GM06990 (cell line): ENCODE results near the gene MTMR2.

Experiments
- DNase-seq: peaks from one replicate; pipeline ENCODE4 v3.0.0-alpha.2; 2011; ENCODE audit not compliant: insufficient read length; ENCODE audit errors: extremely low read depth
- H3K27me3 ChIP-seq: replicated peaks from 2 replicates; pipeline ENCODE4 v1.6.0; 2011; ENCODE audit warnings: low read length; ENCODE audit not compliant: control insufficient read depth, insufficient read depth
- H3K36me3 ChIP-seq: 2 replicates; pipeline ENCODE4 v1.5.1; 2011; ENCODE audit warnings: low read length; ENCODE audit not compliant: control insufficient read depth, insufficient read depth
- H3K4me3 ChIP-seq: replicated peaks from 2 replicates; pipeline ENCODE4 v1.5.1; 2011; ENCODE audit warnings: low read depth, mild to moderate bottlenecking, control low read depth, low read length
- TF ChIP-seq, protein P1 (sequence below): IDR thresholded peaks from 2 replicates; pipeline ENCODE4 v1.5.1; 2011; ENCODE audit warnings: low read length, control low read depth, mild to moderate bottlenecking, inconsistent platforms; ENCODE audit not compliant: insufficient read depth, poor library complexity, severe bottlenecking

MTMR2 gene

DNA sequence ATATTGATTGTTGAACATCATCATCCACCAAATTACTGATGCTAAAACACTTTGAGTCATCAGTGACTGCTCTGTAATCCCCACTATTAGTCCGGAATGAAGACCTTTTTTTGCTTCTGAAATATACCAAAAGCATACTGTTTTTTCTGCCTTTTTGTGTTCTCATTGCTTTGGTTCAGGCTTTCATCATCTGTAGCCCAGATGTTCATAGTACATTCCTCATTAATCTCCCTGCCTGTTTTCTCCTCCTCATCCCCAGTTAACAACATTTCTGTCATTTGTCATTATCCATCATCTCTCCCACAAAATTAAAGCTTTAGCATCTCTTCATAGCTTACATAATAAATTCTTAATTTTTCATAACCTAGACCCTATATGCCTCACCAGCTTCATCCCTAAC is 124.4 kb downstream of the MTMR2 start:
- Histone ChIP-seq H3K27me3 (no peaks in the 10 kb centered on the region), H3K4me3 (no peak overlapping the region), H3K36me3 (no peaks in the 10 kb centered on the region)
- DNase-seq, result no peak
- TF ChIP-seq, protein P1, sequence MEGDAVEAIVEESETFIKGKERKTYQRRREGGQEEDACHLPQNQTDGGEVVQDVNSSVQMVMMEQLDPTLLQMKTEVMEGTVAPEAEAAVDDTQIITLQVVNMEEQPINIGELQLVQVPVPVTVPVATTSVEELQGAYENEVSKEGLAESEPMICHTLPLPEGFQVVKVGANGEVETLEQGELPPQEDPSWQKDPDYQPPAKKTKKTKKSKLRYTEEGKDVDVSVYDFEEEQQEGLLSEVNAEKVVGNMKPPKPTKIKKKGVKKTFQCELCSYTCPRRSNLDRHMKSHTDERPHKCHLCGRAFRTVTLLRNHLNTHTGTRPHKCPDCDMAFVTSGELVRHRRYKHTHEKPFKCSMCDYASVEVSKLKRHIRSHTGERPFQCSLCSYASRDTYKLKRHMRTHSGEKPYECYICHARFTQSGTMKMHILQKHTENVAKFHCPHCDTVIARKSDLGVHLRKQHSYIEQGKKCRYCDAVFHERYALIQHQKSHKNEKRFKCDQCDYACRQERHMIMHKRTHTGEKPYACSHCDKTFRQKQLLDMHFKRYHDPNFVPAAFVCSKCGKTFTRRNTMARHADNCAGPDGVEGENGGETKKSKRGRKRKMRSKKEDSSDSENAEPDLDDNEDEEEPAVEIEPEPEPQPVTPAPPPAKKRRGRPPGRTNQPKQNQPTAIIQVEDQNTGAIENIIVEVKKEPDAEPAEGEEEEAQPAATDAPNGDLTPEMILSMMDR, result no peak

DNA sequence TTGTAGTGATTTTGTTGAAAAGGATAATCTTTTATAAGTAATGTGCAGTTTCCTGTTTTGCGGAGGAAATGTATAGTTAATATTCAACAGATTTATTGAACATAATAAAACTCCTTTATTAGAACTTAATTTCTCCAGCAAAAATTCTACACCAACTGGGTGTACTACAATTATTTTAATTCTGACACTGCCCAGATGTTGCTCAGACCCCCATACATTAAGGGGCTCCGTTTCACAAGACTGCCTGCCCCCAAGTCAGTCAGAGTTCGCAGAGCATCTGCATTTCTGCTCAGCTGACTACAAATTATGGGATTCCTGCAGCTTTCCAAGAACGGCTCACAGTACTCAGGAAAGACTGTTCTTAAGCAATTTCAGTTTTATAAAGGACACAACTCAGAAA is 127.4 kb downstream of the MTMR2 start:
- Histone ChIP-seq H3K27me3 (no peaks in the 10 kb centered on the region), H3K4me3 (no peak overlapping the region), H3K36me3 (no peaks in the 10 kb centered on the region)
- TF ChIP-seq, protein P1, result no peak
- no peak for DNase-seq

DNA sequence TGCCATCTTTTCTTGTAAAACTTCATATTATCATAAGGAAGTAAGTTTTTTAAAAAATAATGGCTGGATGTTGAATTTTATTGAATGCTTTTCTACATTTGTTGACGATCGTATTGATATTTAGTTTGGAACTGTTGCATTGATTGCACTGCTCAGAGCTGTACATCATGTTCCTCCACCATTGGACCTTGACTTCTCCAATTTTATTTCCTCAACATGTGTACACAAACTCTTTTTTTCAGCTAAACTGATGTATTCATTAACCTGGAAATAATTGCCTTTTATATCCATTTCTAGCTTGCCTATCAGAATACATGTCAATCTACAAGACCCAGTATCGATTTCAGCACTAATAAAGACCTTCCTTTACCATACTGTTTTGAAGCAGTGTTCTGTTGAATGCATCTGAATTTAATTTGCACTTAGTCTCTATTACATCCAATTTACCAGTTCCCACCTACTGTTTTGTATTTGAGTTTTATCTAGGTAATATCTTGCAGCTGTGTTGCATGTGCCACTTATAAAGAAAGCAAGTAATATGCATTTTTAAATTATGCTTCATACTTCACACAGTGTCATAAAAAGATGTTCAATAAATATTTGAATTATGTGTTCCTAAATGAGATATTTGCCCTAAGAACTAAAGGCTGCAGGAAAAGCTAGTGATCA is 128.1 kb downstream of the MTMR2 start:
- TF ChIP-seq, protein P1, result no peak
- H3K4me3 ChIP-seq, result no peak overlapping the region
- DNase-seq, result no peak
- H3K27me3 ChIP-seq, result no peaks in the 10 kb centered on the region
- H3K36me3 ChIP-seq, result no peaks in the 10 kb centered on the region

DNA sequence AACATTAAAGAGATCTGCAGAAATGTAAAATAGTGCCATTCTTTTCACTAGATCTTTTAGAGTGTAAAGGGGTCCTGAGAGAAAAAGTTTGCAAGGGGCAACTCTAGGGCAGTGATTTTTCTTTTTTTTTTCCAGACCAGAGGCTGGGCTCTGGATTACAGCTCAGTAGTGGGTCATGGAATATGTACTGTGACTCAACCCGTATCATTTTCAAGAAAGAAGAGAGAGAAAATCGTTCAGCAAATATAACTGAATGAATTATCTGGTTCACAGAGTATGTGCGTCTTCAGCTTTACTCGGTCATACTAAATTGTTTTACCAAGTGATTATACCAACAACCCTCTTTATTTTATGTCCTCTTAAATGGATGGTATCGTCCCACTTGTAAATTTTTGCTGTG is 129.8 kb downstream of the MTMR2 start:
- no peak overlapping the region for H3K4me3 ChIP-seq
- no peaks in the 10 kb centered on the region for H3K36me3 ChIP-seq
- no peak for DNase-seq
- H3K27me3 ChIP-seq, result no peaks in the 10 kb centered on the region
- TF ChIP-seq, protein P1, result no peak

DNA sequence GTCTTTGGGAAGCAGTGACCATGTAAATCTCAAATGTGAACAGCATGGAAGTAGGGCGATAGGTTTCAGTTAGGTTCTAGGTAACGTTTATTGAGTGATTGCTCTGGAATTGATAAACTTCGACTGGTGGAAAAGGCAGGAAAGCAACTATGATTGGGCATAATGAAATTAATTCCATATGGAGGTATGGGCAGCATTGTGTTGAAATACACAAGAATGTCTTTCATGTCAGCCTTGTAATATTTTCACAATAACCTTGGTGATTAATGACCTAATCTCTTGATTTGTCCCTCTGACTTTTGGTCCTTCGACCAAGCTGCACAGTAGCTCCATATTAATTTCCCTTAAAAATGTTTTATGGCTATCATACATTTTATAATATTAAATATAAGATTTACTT is 130.8 kb downstream of the MTMR2 start:
- TF ChIP-seq, protein P1, result no peak
- Histone ChIP-seq H3K36me3 (no peaks in the 10 kb centered on the region), H3K27me3 (no peaks in the 10 kb centered on the region), H3K4me3 (no peak overlapping the region)
- no peak for DNase-seq

DNA sequence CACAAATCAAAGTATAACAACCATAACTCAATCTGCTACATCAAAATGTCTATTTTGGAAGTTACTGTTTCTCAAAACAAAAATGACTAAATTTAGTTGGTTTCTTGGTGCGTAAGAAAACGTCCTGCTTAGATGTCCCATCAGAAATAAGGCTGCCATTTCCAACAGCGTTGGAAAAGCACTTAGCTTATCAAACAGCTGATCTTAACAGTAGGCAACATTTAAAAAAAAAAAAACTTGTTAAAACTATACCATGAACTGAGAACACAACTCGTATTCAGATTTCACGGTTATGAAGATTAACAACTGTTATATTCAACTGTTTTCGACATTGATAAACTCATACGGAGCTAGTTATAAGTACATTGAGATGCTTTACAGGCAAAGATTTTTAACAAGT is 131.2 kb downstream of the MTMR2 start:
- H3K27me3 ChIP-seq, result no peaks in the 10 kb centered on the region
- no peaks in the 10 kb centered on the region for H3K36me3 ChIP-seq
- no peak for DNase-seq
- TF ChIP-seq, protein P1, result no peak
- no peak overlapping the region for H3K4me3 ChIP-seq
